GM21390 (cell line): ENCODE measurements around the gene MAPK6.

Experiments used
- ATAC-seq: cut with Tn5 transposase; IDR thresholded peaks from one replicate; pipeline ENCODE4 v1.9.1; 2021; ENCODE audit not compliant: unreplicated experiment

Gene MAPK6

DNA sequence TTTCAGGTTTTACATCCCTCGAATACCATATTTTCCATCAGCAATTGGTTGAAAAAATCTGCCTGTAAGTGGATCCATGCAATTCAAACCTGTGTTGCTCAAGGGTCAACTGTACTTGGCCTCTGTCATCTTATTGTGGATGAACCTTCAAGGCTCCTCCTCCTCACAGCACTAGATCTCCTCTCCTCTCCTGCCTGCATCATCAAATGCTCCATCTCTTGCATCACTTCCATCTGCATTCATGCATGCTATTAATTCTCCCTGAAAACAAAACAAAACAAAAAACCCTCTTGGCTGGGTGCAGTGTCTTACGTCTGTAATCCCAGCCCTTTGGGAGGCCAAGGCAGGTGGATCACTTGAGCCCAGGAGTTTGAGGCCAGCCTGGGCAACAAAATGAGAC is 83.4 kb downstream of the MAPK6 start:
- ATAC-seq: no peak

DNA sequence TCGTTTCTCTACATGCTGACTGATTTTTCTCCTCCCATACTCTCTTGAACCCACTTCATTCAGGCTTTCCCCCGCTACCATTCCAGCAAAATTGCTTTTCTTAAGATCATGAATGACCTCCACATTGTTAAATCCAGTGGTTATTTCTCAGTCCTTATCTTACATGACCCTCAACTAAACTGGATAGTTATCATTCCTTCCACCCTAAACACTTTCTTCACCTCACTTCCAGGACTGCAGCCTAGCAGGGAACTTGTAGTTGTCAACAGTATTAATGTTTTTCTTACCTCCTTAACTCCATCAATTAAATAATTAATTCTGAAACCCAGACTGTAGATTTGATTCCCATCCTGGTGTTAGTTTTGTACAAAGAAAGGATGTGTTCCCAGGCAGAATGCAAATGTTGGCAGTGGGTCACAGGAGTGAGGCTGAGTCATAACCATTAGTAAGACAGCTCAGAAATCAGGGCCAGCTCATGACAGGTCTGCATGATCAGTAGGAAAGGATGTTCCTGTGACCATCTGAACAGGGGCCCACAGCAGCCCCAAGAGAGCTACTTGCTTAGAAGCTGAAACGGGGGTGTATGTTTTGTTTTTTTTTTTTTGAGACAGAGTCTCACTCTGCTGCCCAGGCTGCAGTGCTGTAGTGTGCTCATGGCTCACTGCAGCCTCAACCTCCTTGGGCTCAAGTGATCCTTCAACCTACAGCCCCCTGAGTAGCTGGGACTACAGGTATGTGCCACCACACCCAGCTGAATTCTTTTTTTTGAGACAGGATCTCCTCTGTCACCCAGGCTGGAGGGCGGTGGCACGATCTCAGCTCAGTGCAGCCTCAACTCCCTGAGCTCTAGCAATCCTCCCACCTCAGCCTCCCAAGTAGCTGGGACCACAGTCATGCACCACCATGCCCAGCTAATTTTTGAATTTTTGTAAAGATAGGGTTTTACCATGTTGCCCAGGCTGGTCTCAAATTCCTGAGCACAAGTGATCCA is 84.5 kb downstream of the MAPK6 start:
- peak; percentile 66 for ATAC-seq

DNA sequence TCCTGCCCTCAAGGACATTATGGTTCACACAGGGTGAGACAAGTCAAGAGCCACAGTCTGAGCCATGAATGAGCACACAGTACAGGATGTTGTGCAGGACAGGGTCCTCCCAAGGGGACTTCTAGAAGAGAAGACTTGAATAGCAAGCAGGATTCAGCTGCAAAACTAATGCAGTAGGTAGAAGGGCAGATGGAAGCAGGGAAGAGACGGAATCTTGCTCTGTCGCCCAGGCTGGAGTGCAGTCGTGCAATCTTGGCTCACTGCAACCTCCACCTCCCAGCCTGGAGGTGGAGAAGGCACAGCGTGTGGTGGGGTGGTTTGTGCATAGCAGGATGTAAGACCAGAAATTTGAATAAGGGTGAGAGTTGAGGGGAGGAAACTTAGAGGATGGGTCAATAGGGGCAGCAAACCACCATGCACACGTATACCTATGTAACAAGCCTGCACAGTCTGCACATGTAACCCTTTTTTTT is 85.5 kb downstream of the MAPK6 start:
- peak; percentile 42 for ATAC-seq

DNA sequence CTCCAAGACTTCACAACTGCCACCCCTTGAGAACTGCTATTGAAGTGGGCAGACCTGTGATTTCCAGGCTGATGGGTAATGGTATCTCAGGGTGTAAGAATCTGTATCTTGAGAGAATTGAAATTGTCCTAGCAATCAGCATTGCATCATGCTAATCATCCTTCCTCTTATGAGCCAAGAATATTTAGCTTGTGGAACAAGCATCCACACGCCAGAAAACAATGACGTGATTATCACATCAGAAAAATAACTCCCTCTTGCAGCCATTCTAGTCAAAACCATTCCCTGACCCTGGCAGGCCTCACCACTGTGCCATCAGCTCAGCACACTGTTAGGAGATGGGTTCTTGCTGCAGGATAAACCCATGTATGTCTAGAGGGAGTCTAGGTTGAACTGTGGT is 86.8 kb downstream of the MAPK6 start:
- ATAC-seq: no peak

DNA sequence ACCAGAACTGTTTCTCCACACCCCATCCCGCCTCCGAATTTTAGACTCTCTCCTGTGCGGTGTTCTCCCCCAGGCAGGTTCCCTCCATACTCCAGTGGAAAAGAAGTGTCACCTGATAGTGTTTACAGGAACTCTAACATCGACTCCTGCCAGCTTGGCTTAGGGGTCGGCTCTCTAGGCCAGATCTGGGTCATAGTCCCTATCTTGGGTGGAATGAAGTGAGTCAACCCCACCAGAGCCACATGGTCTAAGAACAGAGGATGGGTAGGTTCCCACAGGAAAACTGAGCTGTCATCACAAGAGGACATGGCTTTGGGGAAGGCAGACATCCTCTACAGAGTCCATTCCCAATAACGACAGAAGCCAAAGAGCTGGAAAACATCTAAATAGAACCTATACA is 87.6 kb downstream of the MAPK6 start:
- no peak for ATAC-seq

DNA sequence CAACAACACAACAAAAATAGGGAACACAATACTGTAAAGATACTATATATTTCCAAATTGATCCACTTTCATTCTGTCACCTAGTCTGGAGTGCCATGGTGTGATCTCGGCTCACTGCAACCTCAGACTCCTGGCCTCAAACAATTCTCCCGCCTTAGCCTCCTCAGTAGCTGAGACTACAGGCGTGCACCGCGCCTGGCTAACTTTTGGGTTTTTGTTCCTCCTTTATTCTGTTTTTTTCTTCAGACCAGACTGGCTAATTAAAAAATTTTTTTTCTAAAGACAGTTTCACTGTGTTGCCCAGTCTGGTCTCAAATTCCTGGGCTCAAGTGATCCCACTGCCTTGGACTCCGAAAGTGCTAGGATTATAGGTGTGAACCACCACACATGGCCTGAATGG is 88.2 kb downstream of the MAPK6 start:
- no peak for ATAC-seq

DNA sequence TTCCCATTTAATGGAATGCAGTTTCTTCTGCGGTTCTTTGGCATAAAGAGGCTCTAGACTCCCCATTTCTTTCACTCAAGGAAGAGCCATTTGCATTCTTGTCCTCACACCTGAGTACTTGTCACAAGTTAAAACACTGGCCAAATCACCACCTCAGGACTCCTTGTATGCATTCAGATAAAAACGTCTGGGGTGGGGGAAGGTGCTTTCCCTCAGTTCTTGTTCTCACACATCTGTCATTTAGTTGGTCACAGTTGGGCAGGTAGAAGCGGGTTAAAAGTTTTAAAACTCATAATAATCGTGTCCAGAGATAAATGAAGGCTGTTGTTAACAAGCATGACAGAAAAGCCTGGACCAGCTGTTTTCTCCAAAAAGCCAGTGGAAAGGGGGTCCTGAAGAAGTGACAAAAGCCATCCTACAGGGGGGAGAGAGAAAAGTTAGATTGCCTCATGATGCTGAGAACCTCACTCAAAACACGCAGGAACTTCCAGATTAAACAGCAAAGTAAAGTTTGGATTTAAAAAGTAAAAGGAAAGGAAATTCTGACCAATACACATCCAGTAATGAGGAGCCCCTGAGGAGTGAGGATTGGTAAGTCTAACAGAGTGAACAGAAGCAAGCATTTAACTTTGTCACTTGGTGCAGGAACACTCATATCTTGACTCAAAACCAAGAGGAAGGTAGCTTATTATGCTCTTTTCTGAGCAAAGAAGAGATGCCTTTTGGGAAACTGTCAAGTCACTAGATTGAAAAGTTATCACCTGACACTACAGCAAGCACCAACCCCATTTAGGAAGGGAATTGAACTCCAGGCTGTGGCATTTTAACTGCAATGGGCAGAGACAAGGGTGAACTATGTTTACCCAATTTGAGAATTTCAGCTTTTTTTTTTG is 90.8 kb downstream of the MAPK6 start:
- peak; percentile 51 for ATAC-seq

DNA sequence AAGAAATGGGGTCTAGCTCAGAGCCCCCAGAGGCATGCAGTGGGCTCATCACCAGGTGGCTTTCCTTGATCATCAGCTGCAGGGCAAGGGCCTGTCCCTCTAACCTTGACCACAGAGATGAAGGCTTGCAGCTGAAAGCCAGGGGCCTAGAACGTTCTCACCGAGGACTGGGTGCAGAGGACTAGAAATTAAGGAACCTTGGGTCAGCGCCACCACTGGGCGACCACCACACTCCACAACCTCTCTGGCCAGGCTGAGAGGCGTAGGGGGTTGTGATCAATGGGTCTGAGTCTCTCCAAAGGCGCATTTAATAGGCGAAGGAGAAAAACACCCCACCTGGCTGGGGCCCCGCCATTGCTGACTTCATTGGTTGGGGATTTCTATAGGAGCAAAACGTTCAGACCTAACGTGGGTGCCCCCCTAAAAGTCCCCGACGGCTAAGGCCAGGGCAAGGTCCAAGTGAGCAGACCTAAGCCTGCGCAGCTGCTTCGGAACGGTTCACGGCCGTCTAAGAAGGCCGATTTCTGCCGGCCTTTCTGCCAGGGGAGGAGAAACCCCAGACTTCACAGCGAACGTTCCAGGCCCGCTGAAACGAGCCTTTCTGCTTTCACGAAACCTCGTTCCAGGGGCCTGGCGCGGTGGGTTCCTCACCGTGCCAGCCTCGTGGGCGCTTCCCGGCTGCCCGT is 92.6 kb downstream of the MAPK6 start:
- ATAC-seq: no peak

DNA sequence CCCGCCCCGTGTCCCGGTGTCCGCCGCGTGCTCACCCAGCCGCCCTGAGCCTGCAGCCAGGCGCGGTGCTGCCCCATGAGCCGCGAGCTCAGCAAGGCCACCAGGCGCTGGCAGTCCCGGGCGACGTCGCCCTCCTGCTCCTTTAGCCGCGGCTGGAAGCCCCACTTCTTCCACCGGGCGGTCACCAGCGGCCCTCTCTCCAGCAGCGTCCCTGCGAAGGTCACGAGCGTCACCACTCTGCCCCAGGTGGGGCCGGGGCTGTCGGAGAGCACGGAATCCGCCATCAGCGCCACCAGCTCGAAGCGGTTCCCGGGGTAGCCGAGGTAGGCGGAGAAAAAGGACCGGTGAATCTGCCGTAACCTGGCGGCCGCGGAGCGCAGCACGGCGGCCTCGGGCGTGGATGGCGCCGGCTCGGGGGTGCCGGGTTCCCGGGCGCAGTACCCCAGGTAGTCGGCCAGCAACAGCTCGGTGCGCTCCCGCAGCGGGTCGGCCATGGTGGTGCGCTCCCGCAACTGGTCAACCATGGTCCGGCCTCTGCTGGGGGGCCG is 93.3 kb downstream of the MAPK6 start:
- ATAC-seq: no peak

DNA sequence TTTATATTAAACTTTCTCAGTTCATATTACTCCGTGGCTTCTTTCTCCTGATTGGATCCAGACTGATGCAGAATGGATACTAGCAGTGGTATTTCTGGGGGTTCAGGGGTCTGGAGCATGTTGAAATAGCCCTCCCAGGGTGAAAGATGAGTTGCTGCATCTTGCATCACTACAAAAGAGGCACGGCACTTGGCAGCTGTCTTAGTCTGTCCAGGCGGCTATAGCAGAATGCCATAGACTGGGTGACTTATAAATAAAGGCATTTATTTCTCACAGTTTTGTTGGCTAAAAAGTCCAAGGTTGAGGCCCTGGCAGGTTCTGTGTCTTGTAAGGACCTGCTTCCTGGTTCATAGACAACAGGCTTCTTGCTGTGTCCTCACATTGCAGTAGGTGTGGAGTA is 94.2 kb downstream of the MAPK6 start:
- no peak for ATAC-seq

DNA sequence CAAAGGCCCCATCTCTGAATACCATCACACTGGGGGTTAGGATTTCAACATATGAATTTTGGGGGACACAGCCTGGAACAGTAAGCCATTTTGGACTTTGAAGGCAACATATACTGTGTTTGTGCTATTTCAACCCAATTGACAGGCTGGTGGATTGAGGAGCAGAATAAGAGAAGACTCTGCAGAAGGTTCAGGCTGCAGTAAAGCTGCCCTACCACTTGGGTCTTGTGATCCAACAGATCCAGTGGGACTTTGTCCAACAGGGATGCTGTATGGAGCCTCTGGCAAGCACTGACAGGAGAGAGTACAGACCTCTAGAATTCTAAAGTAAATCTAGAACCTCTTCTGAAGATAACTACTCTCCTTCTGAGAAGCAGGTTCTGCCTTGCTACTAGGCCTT is 94.7 kb downstream of the MAPK6 start:
- ATAC-seq: no peak

DNA sequence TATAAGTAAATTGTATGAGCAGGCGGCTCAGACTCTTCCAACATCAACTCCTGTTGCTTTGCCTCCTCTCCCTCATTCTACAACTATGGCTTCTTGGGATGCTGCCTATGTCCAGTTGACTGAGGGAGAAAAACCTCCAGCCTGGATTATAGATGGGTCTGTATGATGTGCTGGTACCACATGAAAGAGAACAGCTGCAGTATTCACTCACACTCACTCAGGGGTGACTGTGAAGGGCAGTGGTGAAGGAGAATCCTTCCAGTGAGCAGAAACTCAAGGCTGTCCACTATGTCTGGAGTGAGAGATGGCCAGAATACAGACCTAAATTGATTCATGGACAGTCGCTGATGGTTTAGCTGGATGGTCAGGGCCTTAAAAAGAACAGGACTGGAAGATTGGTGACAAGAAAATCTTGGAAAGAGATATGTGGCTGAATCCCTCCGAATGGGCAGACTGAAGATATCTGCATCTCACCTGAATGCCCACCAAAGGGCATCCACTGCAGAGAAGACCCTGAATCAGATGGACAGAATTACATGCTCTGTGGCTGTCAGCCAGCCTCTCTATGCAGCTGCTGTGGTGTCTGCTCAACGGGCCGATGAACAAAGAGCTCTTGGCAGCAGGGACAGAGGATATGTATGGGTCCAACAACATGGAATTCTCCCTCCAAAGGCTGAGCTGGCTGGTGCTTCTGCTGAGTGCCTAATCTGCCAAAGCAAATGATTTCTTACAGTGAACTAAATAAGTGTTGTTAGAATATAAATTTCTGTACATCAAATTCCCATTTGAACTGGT is 95.4 kb downstream of the MAPK6 start:
- no peak for ATAC-seq

DNA sequence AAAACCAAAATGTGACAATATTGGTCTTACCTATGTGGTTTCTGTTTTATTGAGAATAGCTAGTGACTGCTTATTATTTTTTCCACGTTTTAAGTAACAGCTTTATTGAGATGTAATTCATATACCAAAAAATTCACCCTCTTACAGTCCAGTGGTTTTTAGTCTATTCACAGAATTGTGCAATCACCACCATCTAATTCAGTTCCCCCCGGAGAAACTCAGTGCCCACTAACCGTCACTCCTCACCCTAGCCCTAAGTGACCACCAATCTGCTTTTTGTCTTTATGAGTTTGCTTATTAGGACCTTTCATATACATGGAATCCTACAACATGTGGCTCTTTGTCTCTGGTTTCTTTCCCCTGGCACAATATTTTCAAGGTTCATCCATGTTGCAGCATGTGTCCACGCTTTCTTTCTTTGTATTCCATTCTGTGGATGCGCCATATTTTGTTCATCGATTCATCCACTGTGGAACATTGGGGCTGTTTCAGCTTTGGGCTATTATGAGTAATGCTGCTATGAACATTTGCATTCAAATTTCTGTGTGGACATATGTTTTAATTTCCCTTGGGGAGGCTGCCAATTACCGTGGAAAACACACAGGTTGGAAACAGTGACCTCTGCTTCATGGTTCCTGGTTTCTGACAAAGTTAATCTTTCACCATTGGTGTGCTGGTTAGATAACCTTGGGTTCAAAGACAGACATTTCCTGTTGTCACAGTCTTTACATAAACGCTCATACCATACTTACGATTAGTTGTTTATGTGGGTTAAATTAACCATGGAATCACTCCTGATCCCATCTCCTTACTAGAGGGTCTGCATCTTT is 96.8 kb downstream of the MAPK6 start:
- ATAC-seq: no peak
